ENCODE data around the gene NANOS3. TPM values are rescaled to one million over a fixed set of nuclear protein-coding genes. Genes with fewer than 3 reads are reported as not detected.

NANOS3 gene
- total and polyA plus RNA-seq, 9 of the 15 experiments (the other 6 are each of a cell fraction or from before 2014, with no cell fraction given), result not detected

- TF ChIP-seq ZBTB40 (IDR thresholded peaks at IDR 0.05) (no peak), ZBTB40 (CRISPR knock-in tag; IDR thresholded peaks at IDR 0.05) (no peak), HSF4 (CRISPR knock-in tag; IDR thresholded peaks at IDR 0.05; ENCODE audit: borderline replicate concordance) (no peak), ZNF143 (CRISPR knock-in tag; IDR thresholded peaks at IDR 0.05) (no peak), MEF2D (tag; conservative IDR thresholded peaks at IDR 0.05; ENCODE audit: low read depth) (no peak), GABPB1 (CRISPR knock-in tag; IDR thresholded peaks at IDR 0.05) (no peak), E2F4 (CRISPR knock-in tag; IDR thresholded peaks at IDR 0.05; ENCODE audit: low read depth) (no peak), ZNF57 (CRISPR knock-in tag; IDR thresholded peaks at IDR 0.05) (no peak)
Observed at GRCh38 chr19:13899912-13900584, 23.1 kb downstream of the NANOS3 start (continued).
